ENCODE results near the gene DNAH14.
"Not testable (repeated sequence)": the region's sequence is repeated elsewhere in the genome, so short reads cannot be mapped to it uniquely, and the experiment has no call there.

Gene DNAH14

GRCh38 chr1:225332686-225333085, 403.2 kb downstream of the DNAH14 start:
- TF ChIP-seq, protein P1, sequence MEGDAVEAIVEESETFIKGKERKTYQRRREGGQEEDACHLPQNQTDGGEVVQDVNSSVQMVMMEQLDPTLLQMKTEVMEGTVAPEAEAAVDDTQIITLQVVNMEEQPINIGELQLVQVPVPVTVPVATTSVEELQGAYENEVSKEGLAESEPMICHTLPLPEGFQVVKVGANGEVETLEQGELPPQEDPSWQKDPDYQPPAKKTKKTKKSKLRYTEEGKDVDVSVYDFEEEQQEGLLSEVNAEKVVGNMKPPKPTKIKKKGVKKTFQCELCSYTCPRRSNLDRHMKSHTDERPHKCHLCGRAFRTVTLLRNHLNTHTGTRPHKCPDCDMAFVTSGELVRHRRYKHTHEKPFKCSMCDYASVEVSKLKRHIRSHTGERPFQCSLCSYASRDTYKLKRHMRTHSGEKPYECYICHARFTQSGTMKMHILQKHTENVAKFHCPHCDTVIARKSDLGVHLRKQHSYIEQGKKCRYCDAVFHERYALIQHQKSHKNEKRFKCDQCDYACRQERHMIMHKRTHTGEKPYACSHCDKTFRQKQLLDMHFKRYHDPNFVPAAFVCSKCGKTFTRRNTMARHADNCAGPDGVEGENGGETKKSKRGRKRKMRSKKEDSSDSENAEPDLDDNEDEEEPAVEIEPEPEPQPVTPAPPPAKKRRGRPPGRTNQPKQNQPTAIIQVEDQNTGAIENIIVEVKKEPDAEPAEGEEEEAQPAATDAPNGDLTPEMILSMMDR (IDR thresholded peaks at IDR 0.05; ENCODE audit: extremely low read depth, insufficient read depth, missing control alignments) = no peak
- DNase-seq (ENCODE audit: low spot score) = no peak
- in situ Hi-C loops (cut with MboI; ENCODE audit: low pct_unique_long_range_greater_than_20kb, low sequenced_read_pairs, unreplicated experiment) = no loop called here

DNA sequence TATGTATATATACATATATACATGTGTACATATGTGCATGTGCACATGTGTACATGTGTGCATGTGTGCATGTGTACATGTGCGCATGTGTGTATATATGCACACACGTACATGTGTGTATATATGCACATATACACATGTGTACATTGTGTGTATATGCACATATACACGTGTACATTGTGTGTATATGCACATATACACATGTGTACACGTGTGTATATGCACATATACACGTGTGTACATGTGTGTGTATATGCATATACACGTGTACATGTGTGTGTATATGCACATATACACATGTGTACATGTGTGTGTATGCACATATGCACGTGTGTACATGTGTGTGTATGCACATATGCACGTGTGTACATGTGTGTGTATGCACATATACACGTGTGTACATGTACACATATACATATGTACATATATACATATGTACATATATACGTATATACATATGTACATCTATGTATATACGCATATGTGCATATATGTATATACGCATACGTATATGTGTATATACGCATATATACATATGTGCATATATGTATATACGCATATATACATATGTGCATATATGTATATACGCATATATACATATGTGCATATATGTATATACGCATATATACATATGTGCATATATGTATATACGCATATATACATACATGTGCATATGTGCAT, 405.8 kb downstream of the DNAH14 start:
- in situ Hi-C loops (cut with MboI; ENCODE audit: low pct_unique_long_range_greater_than_20kb, low sequenced_read_pairs, unreplicated experiment); DNase-seq (ENCODE audit: low spot score): not testable (repeated sequence)

- no peak for DNase-seq (ENCODE audit: low spot score)
- TF ChIP-seq, protein P1 (IDR thresholded peaks at IDR 0.05; ENCODE audit: extremely low read depth, insufficient read depth, missing control alignments) = no peak
- in situ Hi-C loops (cut with MboI; ENCODE audit: low pct_unique_long_range_greater_than_20kb, low sequenced_read_pairs, unreplicated experiment) = no loop called here
Observed at GRCh38 chr1:225338545-225338944, 409.1 kb downstream of the DNAH14 start.

- in situ Hi-C loops (cut with MboI; ENCODE audit: low pct_unique_long_range_greater_than_20kb, low sequenced_read_pairs, unreplicated experiment) = no loop called here
- TF ChIP-seq, protein P1 (IDR thresholded peaks at IDR 0.05; ENCODE audit: extremely low read depth, insufficient read depth, missing control alignments) = no peak
- DNase-seq (ENCODE audit: low spot score) = no peak
Observed at GRCh38 chr1:225341642-225342041, 412.2 kb downstream of the DNAH14 start.

GRCh38 chr1:225342695-225343094, 413.2 kb downstream of the DNAH14 start:
- no peak for DNase-seq (ENCODE audit: low spot score)
- in situ Hi-C loops (cut with MboI; ENCODE audit: low pct_unique_long_range_greater_than_20kb, low sequenced_read_pairs, unreplicated experiment) = no loop called here
- TF ChIP-seq, protein P1 (IDR thresholded peaks at IDR 0.05; ENCODE audit: extremely low read depth, insufficient read depth, missing control alignments) = no peak

DNA sequence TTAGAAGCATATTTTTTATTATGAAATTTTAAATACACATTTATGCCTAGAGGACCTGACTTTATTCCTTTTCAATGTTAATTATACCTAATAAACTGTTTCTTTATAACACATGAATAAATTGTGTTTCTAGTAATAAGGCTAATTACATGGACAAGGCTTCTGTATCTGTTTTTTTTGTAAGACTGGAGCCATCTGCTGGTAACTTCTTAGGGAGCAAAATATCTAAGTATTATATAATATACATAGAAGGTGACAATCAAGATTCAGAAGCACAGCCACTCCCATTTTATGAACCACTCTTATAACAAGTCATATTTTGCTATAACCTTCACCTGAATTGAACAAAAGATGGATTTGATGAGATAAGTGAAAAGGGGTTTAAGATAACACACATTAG, 414.1 kb downstream of the DNAH14 start:
- in situ Hi-C loops (cut with MboI; ENCODE audit: low pct_unique_long_range_greater_than_20kb, low sequenced_read_pairs, unreplicated experiment) = no loop called here
- no peak for DNase-seq (ENCODE audit: low spot score)
- TF ChIP-seq, protein P1 (IDR thresholded peaks at IDR 0.05; ENCODE audit: extremely low read depth, insufficient read depth, missing control alignments) = peak; percentile 13

DNA sequence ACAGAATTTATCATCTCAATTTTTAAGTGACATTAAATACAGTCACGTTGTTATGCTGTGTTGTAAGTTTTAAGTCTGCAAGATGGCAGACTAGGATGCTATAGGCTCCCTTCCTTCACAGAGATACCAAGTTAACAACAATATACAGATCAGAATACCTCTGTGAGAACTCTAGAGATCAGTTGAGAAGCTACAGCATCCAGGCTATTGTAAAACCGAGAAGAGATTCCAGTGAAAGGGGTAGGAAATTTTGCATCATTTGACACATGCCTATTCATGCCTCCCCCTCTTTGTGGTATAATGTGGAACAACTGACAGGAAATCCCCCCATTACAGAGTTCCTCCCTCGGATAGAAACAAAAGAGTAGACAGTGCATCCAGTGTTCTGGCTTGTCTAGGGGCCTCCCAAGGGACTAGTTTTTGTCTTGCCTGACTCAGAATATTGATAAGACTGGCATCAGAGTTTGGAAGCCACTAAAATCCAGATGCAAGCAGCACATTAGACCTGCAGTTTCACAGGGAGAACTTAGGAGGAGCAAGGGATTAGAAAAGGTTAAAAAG, 417.7 kb downstream of the DNAH14 start:
- TF ChIP-seq, protein P1 (IDR thresholded peaks at IDR 0.05; ENCODE audit: extremely low read depth, insufficient read depth, missing control alignments) = no peak
- no peak for DNase-seq (ENCODE audit: low spot score)
- in situ Hi-C loops (cut with MboI; ENCODE audit: low pct_unique_long_range_greater_than_20kb, low sequenced_read_pairs, unreplicated experiment) = no loop called here
